ENCODE results near the gene SYTL2. TPM values are rescaled to one million over a fixed set of nuclear protein-coding genes. Genes with fewer than 3 reads are reported as not detected.

SYTL2 gene
- total RNA-seq, 2 donors from 2014 or later: 144 to 183 TPM

DNA sequence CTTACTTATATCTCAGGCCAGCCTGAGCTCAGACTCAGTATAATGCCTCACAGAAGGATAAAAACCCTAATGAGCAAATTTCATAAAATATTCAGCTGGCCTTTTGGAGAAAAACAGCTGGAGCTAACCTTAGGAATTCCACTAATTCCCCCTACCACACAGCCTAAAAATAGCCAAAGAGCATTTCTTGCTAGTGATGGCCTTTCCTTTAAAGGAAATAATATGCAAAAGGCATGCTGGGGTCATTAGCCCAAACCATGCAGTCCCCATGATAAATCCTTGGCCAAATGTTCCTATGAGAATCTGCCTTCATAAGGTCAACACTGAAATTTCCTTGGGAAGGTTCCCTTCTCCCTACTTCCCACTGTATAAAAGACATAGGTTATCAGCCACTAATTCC lies 38.2 kb downstream of the SYTL2 start:
- intact Hi-C loops (cut with DNase I): no loop called here
- DNase-seq (ENCODE audit: low spot score): no peak

DNA sequence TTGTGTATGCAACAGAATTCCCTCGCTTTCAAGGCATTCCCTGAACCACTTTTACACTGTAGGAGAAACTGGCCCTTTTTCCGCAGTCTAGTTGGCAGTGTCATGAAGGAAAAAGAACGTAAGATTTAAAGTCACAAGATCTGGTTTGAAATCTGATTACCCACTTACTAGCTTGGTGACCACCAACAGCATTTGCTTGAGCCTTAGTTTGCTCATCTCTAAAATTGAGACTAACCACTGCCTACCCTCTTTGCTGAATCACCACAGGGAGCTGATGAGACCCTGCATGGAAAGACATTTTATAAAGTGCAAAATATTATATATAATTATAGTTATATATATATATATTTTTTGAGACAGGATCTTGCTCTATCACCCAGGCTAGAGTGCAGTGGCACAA lies 39.4 kb downstream of the SYTL2 start:
- no peak for DNase-seq (ENCODE audit: low spot score)
- intact Hi-C loops (cut with DNase I): no loop called here

DNA sequence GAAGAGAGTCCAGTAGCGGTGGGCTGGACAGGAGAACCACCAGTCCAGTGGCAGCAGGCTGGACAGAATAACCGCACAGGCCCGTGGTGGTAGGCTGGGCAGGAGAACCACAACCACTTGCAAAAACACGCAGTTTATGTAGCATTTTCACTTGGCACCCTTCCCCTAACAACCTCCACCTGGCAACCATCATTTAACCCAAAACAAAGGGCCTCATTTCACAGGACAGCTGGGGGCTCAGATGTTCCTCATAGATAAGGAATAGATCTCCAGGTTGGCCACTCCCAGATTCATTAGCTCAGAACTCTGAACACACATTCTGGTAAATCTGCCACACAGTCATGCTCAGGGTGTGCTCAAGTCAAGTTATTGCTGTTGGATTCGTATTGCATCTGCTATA lies 41.2 kb downstream of the SYTL2 start:
- intact Hi-C loops (cut with DNase I): no loop called here
- no peak for DNase-seq (ENCODE audit: low spot score)

DNA sequence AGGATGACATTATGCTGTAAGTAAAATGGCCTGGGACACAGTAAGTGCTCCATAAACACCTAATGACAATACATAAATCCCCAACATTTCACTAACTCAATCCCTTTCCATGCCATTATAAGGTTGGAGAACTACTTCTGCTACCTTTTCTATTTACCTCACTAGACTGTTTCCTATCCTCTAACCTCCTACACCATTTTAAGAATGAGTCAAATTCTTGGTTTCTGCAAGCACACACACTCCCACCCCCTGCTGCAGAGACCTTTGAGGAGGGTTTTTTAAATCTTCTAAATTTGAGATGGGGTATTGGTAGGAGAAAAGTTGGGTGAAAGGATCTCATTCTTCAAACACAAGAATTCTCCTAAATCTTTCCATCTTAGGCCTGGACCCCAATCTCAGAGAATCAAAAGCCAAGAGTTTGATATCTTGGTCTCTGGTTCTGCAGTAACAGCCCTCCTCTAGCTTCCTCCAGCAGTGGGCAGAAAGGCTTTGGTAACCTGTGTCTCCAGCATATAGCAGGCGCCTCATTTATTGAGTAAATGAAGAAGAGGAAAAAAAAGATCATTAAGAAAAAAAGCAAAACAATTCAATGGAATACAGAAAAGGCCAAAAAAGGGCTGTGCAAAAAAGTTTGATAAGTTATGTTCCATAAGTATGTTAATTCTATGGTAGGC lies 42.3 kb downstream of the SYTL2 start:
- intact Hi-C loops (cut with DNase I): no loop called here
- DNase-seq (ENCODE audit: low spot score): no peak

DNA sequence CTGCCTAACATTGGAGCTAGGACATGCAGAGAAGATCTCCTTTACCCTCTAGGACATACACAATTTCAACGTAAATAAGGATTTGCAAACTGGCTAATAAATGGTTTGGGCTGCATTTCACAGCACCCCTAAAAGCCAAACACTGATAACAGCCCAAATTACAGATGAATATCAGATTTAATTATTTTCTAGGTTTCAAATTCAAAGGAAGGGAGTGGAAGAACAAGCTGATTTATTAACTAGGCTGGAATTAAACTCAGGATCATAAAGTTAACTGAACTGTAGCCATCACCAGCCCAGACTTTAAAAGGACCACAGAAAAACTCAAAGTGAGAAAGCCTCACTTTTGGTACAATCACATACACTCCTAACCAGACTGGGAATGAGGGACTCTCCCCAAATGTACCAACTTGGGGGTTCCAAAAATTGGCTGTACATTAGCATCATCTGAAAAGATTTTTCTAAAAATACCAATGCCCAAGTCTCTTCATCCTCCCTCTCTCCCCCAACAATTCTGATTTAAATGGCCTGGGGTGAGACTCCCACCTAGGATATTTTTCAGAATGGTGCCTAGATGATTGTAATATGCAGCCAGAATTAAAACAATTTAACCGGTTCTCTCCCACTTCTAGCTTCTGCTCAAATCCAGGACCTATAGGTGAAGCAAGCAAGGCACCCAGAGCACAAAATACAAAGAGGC lies 43.5 kb downstream of the SYTL2 start:
- DNase-seq (ENCODE audit: low spot score): no peak
- intact Hi-C loops (cut with DNase I): no loop called here

DNA sequence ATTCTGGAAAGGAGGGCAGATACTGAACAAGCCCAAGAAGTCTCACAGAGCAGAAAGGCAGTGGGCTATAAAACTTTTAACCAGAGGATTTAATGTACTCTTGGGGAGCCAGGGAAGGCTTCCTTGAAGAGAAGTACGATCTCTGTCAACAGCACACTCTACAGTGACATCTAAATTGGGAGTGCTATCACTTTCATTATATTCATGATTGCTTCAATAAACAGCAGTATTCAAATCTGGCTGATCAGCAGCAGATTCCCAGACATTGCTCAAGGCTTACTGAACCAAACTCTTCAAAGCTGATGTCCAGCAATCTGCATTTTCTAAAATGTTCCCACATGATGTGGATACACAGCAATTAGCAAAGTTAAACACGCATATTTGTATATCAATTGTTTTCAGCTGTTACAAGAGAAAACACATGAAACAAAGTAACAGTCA lies 44.2 kb downstream of the SYTL2 start:
- intact Hi-C loops (cut with DNase I): no loop called here
- DNase-seq (ENCODE audit: low spot score): no peak

DNA sequence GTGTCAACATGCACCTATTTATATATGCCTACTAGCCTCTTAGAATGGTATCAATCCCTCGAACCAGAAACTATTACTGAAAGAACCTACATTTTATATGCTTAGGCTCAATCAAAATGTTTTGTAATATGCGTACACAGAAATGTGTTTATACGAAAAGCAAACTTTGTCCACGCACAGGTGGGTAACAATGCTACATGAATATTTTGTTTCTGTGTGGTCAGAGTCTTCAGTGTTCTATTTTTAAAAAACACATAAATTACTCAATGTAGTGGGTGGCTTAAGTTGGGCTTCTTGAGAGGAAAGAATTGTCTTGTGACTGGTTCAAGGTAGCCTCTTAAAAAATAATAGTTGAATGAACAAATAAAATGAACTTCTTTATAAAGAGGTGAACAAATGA lies 46.1 kb downstream of the SYTL2 start:
- no peak for DNase-seq (ENCODE audit: low spot score)
- intact Hi-C loops (cut with DNase I): no loop called here

DNA sequence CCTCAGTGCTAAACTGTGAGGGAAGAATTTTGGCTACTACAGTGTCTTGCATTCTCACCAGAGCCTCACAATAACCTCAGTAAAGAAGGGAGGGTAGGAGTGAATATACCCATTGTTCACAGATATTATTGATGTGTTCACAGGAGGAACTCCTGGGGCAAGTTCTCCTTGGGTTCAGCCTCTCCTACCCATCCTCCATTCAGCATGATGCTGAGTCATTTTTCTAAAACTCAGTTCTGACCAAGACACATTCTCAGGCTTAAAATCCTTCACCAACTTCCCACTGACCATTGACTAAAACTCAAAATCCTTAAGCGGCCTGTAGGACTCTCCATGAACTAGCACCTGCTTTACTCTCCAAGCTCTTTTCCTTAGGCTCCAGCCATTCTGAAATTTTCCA lies 48.7 kb downstream of the SYTL2 start:
- intact Hi-C loops (cut with DNase I): no loop called here
- DNase-seq (ENCODE audit: low spot score): no peak

DNA sequence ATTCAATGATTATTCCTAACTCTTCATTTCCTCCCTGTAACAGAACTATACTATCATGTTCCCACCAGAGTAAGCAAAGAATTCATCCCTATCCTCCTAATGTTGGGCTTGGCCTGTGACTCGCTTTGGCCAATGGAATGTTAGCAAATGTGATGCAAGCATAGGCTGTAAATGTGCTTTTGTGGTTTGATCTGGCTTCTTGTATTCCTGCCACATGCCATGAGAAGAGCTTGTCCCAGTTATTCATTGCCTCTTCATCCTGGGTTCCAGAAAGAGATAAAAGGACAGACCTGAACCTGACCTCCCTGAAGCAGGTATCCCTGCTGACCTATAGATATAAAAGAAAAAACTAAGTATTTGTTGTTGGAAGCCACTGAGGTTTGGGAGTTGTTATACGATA lies 51.0 kb downstream of the SYTL2 start:
- intact Hi-C loops (cut with DNase I): no loop called here

DNA sequence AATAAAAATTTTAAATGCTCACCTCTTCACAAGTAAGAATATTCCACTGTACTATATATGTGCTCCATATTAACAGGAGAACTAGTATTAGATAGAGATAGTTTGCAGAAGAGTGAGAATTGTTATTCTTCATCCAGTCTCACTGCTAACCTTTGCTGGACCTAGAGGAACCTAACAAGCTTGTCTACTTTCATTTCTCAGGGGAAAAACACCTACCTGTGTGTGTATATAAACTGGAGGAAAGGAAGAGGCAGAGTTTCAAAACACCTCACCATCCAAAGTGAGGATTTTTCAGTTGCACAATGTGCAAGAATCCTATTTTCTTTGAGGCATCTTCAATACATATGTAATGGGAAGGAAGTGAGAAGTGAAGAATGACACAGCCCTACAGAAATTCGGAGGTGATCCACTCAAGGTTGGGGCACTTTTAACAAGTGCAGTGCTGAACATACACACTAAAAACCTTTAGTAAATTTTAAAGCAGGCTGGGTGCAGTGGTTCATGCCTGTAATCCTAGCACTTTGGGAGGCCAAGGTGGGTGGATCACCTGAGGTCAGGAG lies 52.4 kb downstream of the SYTL2 start:
- no peak for DNase-seq (ENCODE audit: low spot score)
- intact Hi-C loops (cut with DNase I): no loop called here

More for the DNA sequence above, 51.0 kb downstream of the SYTL2 start:
- no peak for DNase-seq (ENCODE audit: low spot score)

DNA sequence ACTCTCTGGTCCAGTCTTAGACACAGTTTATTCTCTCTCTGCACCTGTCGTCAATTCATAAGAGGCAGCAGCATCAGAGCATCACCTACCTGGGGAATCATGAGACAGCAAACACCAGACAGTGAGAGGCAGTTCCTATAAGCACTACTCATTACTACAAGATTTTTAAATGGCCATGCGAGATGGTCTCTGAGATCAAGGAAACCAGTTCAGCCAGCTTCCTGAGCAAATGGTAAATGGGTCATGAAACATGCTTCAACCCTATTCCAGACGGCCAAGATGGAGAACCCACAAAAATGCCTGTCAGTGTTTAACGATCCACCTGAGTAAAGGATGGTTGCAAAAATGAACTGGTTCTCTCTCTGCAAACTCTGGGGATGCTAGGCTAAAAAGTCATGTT lies 52.9 kb downstream of the SYTL2 start:
- DNase-seq (ENCODE audit: low spot score): no peak
- intact Hi-C loops (cut with DNase I): no loop called here

DNA sequence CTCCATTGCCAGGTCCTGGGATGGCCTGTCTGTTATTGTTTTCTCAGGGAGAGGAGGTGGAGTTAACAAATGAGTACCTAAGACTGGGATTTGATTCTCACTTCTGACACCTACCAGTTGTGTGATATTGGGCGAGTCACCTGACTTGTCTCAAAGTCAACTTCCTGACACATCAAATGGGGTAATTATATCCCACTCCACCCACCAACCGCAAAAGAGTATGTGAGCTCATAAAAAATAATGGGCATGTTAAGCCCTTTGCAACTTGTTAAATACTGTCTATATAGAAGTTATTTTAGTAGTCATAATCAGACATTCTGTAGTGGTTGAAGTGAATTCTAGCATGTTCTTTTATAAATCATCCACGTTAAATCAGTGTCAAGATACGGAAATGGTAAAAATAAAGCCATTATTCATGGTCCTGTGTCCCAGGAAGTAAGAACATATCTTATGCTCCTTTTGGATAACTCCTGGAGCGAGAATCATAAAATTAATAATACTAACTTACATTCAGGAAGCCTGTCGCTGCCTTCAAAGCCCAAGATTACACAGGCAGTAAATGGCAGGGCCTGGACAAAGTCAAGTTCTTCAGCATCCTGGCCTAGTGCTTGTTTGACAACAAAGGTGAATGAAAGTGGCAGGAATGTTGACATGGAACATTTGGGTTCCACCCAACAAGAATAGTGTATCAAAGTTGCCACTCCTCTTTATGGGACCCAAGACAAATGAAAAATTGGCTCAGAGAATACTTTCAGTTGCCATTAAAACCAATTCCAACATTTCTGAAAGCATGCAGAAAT lies 54.3 kb downstream of the SYTL2 start:
- DNase-seq (ENCODE audit: low spot score): no peak
- intact Hi-C loops (cut with DNase I): no loop called here

DNA sequence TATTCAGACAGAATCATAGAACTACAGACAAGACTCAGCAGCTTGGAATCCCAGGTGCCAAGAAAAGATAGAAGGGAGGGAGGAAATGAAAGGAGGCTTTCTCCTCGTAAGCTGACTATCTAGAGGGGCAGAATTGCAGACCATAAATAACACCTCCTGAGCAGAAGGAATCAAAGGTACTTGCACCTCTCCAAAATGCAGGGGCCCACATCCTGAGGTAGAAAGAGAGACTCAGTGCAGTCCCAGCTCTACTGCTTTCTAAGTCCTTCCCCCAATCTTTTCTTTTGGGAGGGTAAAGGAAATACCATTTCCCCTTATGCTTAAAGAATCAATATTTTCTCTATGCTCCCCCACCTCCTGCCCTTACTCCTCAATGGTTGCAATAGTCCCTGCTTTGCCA lies 55.2 kb downstream of the SYTL2 start:
- intact Hi-C loops (cut with DNase I): no loop called here
- DNase-seq (ENCODE audit: low spot score): no peak

DNA sequence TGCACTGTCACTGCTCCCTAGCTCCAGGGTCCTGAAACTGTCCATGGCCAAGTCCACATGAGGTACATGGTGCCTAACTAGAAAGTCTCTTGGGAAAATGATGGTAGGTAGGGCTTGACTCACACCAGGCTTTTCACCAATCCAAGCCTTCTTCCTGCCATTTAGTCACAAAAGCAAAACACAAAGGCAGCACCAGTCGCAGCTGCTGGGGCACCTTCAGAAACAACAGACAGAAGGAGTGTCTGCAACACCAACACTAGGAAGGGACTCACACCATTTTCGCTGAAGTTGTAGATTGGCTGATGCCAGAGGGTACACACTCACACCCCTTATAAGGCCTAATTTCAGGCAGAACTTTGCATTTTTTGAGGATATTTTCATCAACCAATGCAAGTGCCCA lies 55.7 kb downstream of the SYTL2 start:
- intact Hi-C loops (cut with DNase I): no loop called here
- no peak for DNase-seq (ENCODE audit: low spot score)

DNA sequence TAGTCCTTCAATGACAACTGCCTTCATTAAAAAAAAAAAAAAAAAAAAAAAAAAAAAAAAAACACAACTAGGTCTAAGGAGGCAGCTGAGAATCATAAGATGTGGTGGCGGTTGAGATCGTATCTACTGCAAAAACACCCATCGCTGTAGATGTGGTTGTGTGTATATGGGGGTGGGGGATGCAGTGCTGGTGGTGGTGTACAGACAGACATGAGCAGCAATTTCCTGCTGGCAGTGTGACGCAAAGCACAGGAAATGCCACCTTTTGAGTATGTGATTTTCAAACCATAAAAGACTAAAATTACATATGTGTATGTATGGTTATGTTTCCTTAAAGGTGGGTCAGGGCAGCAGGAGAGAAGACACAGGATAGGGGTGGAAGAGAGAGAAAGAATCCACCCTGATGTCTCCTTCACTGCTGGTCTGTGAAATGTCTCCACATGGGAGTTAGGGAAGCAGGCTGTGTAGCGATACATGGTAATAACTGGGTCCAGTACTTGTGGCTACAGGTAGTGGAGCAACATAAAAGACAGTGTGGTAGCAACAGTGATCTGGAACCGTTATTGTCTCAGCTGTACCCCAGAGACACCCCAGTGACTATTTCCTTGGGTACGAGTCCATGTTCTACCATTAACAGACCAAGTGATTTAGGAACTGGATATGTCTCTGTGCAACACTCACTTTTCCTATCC lies 57.9 kb downstream of the SYTL2 start:
- DNase-seq (ENCODE audit: low spot score): no peak

DNA sequence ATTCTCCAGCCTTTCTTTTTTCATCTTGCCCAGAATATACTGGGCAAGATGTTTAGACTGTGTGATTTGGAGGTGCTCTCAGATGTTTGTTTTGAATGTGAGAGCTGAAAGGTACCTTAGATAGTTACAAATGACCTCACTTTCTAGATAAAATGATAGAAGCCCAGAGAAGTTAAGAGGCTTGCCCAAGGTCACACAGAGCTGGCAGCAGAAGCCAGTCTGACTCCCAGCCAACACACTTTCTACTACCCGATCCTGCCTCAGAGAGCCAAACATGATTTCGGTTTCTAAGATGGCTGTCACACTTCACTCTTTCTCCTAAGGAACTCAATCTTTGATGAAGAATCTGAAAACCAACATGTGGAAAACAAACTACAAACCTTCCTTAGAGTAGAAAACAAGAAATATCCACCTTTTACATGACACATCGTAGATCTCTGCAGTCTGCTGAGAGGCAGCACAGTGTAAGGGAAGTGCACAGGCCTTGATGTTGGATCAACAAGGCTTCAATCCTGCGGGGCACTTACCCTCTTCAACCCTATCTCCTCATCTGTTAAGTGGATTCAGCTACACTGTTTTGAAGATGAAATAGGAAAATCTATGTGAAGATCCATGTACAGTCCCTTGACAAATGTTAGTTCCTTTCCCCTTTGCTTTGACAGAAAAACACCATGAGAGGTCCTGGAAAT lies 58.6 kb downstream of the SYTL2 start:
- intact Hi-C loops (cut with DNase I): no loop called here
- DNase-seq (ENCODE audit: low spot score): no peak

More for the DNA sequence above, 57.9 kb downstream of the SYTL2 start:
- intact Hi-C loops (cut with DNase I): no loop called here

DNA sequence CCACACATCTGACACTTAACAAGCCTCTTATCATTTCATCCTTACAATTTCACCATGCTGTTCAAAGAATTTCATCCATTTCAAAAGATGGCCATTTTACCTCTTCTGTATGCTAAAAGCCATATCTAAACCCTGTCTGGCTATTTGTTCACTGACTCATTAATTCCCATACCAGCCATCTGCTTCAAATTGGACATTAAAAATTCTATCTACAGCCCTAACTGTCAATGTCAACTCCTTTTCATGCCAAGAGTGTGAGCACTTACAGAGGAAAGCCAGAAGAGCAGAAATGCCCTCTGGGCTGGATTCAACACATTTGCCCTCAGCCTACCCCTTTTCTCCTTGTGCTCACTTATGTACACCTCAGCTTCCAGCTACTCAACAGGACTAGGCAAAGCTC lies 59.2 kb downstream of the SYTL2 start:
- no peak for DNase-seq (ENCODE audit: low spot score)
- intact Hi-C loops (cut with DNase I): no loop called here

DNA sequence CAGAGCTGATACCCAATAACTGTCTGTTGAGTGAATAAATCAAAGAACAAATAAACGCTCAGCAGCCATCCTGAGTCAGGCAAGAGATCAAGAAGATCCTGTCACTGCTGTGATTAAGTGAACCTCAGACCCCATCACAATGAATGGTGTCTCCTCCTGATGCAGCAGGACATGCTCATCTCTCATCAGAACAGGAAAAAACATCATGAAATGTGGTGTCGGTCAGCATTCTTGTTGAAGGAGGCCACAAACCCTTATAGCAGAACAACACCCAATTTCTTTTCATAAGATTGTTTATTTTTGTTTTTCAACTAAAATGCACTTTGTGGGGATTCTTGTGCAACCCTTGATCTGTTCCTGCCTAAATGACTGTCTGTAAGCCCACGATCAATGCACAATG lies 60.3 kb downstream of the SYTL2 start:
- intact Hi-C loops (cut with DNase I): no loop called here
- no peak for DNase-seq (ENCODE audit: low spot score)

DNA sequence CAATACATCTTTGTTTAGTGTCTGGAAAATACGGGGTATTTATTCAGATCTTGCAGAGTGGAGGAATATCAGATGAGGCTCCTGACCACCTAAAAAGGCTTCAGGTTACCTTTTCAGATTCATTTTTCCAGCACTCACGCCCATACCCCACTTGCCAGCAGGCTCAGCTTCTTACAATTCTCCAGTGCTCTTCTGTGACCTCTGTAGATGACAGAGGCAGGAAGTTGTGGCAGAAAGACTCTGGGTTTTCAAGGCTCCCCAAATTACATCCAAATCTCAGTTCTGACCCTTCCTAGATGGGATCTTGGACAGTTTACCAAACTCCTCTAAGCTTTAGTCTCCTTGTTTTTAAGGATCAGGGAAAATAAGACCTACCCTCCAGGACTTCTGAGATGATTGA lies 61.1 kb downstream of the SYTL2 start:
- intact Hi-C loops (cut with DNase I): loop anchor here in 1 of 2 donors (5.0 kb wide), 1 partner anchor 37 kb away; no protein-coding TSS in a partner anchor
- DNase-seq (ENCODE audit: low spot score): no peak
